ENCODE results near the gene CRYL1. TPM values are rescaled to one million over a fixed set of nuclear protein-coding genes. Genes with fewer than 3 reads are reported as not detected.

The CRYL1 gene
- polyA plus RNA-seq, 1 of the 3 experiments (the other 2 are of a cell fraction): 34.8 TPM

DNA sequence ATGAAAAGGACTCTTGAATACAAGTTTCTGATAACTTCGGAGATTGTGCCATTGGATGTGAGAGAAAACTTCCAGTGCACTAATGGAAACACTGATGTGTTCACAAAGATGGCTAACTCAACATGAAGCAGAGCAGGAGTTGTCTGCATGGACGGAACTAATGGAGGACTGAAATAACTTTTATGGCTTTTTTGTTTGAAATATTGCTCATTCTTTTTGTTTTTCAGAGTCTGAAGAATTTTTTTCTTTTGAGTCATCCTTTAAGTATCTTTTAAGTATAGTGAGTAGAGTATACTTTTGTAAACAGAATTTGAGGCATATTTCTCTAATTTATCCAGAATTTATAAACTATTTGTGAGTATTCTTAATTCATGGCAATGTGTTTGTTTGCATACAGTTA is 25.7 kb downstream of the CRYL1 start (continued):
- TF ChIP-seq, protein P1, sequence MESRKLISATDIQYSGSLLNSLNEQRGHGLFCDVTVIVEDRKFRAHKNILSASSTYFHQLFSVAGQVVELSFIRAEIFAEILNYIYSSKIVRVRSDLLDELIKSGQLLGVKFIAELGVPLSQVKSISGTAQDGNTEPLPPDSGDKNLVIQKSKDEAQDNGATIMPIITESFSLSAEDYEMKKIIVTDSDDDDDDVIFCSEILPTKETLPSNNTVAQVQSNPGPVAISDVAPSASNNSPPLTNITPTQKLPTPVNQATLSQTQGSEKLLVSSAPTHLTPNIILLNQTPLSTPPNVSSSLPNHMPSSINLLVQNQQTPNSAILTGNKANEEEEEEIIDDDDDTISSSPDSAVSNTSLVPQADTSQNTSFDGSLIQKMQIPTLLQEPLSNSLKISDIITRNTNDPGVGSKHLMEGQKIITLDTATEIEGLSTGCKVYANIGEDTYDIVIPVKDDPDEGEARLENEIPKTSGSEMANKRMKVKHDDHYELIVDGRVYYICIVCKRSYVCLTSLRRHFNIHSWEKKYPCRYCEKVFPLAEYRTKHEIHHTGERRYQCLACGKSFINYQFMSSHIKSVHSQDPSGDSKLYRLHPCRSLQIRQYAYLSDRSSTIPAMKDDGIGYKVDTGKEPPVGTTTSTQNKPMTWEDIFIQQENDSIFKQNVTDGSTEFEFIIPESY (IDR thresholded peaks at IDR 0.05; ENCODE audit: borderline replicate concordance, low read depth): no peak

DNA sequence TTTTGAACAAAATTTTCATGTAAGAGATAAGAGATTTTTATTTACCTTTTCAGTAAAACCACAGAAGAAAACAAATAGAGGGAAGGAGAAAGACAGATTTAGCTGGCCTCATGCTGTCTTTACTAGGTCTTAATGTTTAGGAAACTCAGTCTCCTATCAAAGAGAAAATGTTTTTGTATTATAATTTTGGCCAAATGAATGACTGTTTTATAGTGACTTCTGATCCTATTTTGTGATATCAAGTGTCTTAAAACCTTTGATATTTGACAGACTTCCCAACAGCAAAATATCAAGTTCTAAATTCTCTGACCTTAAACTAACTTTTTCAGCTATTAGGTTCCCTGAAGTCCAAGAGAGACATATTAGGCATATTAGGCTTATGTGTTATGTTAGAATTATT is 27.0 kb downstream of the CRYL1 start:
- Histone ChIP-seq H3K4me2 (no peak overlapping the region), H3K27me3 (ENCODE audit: insufficient read depth) (no peaks in the 10 kb centered on the region), H3K36me3 (replicated peaks in 1 of 2; ENCODE audit: control insufficient read depth in 1 of 2, insufficient read depth in 2 of 2, low read length in 1 of 2) (peaks cover 0 to 7% of the 10 kb centered on the region in 2 experiments), H2AFZ (ENCODE audit: low read depth) (no peak overlapping the region), H4K20me1 (ENCODE audit: insufficient read depth) (no peaks in the 10 kb centered on the region), H3K9me2 (no peaks in the 10 kb centered on the region), H3K79me2 (ENCODE audit: insufficient read depth) (no peaks in the 10 kb centered on the region), H3K4me1 (ENCODE audit: control insufficient read depth in 1 of 2, insufficient read depth in 2 of 2, low read depth in 1 of 2, low read length in 1 of 2) (no peaks in the 10 kb centered on the region), H3K27ac (ENCODE audit: low read depth in 2 of 2, low read length in 1 of 2) (no peak overlapping the region), H3F3A (replicated peaks; ENCODE audit: insufficient read depth) (peaks cover 5% of the 10 kb centered on the region), H3K9me3 (peaks cover 10% of the 10 kb centered on the region; the same call in 1 of the 2 replicates), H3K4me3 (ENCODE audit: low read depth in 2 of 2, low read length in 1 of 2) (no peak overlapping the region), H3K9ac (no peak overlapping the region)
- DNase-seq: no peak
- ChIA-PET POLR2A (no interaction called here), CTCF (interaction anchor here (1.8 kb wide), 1 partner anchor 426 kb away, joined by 6 read pairs; no protein-coding TSS in a partner anchor)
- TF ChIP-seq NRF1 (IDR thresholded peaks at IDR 0.05; ENCODE audit: low read depth, low read length): no peak
- TF ChIP-seq, protein P1 (IDR thresholded peaks at IDR 0.05; ENCODE audit: borderline replicate concordance, low read depth): no peak
- TF ChIP-seq, protein P2, sequence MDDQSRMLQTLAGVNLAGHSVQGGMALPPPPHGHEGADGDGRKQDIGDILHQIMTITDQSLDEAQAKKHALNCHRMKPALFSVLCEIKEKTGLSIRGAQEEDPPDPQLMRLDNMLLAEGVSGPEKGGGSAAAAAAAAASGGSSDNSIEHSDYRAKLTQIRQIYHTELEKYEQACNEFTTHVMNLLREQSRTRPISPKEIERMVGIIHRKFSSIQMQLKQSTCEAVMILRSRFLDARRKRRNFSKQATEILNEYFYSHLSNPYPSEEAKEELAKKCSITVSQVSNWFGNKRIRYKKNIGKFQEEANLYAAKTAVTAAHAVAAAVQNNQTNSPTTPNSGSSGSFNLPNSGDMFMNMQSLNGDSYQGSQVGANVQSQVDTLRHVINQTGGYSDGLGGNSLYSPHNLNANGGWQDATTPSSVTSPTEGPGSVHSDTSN (IDR thresholded peaks at IDR 0.05): no peak
- TF ChIP-seq, protein P3, sequence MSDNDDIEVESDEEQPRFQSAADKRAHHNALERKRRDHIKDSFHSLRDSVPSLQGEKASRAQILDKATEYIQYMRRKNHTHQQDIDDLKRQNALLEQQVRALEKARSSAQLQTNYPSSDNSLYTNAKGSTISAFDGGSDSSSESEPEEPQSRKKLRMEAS (IDR thresholded peaks at IDR 0.05; ENCODE audit: low read depth): no peak
- no peak for TF ChIP-seq ELF1 (IDR thresholded peaks at IDR 0.05)
- TF ChIP-seq CHD2 (IDR thresholded peaks at IDR 0.05; ENCODE audit: low read length, partially characterized antibody): no peak
- TF ChIP-seq TAF1 (IDR thresholded peaks at IDR 0.05; ENCODE audit: borderline replicate concordance, low read depth, low read length): no peak
- no peak for TF ChIP-seq GATA2 (CRISPR knock-in tag; IDR thresholded peaks at IDR 0.05)
- TF ChIP-seq, protein P4, sequence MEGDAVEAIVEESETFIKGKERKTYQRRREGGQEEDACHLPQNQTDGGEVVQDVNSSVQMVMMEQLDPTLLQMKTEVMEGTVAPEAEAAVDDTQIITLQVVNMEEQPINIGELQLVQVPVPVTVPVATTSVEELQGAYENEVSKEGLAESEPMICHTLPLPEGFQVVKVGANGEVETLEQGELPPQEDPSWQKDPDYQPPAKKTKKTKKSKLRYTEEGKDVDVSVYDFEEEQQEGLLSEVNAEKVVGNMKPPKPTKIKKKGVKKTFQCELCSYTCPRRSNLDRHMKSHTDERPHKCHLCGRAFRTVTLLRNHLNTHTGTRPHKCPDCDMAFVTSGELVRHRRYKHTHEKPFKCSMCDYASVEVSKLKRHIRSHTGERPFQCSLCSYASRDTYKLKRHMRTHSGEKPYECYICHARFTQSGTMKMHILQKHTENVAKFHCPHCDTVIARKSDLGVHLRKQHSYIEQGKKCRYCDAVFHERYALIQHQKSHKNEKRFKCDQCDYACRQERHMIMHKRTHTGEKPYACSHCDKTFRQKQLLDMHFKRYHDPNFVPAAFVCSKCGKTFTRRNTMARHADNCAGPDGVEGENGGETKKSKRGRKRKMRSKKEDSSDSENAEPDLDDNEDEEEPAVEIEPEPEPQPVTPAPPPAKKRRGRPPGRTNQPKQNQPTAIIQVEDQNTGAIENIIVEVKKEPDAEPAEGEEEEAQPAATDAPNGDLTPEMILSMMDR (IDR thresholded peaks at IDR 0.05): no peak
- no peak for TF ChIP-seq GABPA (IDR thresholded peaks at IDR 0.05; ENCODE audit: low read depth)
- TF ChIP-seq SIN3A (IDR thresholded peaks at IDR 0.05; ENCODE audit: borderline replicate concordance, low read depth, low read length): no peak
- TF ChIP-seq YY1 (IDR thresholded peaks at IDR 0.05; ENCODE audit: low read depth): no peak
- no peak for TF ChIP-seq FOSL2 (IDR thresholded peaks at IDR 0.05; ENCODE audit: borderline replicate concordance, low read depth)

Data from SK-N-SH (cell line).